ENCODE results near the gene LRRC14B. TPM values are rescaled to one million over a fixed set of nuclear protein-coding genes. Genes with fewer than 3 reads are reported as not detected.

The LRRC14B gene
- total RNA-seq, 6 experiments from 2014 or later, result not detected

GRCh38 chr5:174876-175465 is 16.3 kb upstream of the LRRC14B start:
- intact Hi-C loops (cut with DNase I), result no loop called here
- no peak for ATAC-seq
- 92% methylated on average over 10 of the region's 16 CpGs for WGBS (ENCODE audit: insufficient coverage, low coverage, low lambda C conversion rate, missing lambda C conversion rate)

DNA sequence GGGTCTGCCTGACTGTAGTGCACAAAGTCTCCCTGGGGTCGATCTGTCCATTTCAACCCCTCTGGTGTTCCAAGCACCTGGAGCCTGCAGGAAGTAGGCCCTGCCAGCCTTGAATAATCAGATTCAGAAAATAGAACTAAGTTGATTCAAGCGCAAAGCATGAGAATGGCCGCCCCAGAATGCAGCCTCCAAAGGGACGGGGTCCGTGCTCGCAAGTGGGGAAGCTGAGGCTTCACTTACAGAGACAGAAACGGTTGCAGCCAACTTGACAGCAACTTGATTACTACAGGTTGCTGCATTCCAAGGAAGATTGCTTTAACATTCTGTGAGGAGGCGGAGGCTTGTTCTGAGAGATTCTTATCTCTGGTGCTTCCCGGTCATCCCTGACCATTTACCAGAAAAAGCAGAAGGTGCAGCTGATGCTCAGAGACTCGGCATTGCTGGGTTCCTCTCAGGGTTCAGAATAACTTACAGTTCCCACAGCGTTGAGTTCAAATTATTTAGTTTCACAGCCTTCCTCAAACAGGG is 14.9 kb upstream of the LRRC14B start:
- Histone ChIP-seq H3K4me3 (no peak overlapping the region), H3K36me3 (no peaks in the 10 kb centered on the region), H3K4me1 (no peaks in the 10 kb centered on the region), H3K27me3 (no peaks in the 10 kb centered on the region), H3K27ac (no peak overlapping the region), H3K9me3 (no peaks in the 10 kb centered on the region)
- TF ChIP-seq, protein P1, sequence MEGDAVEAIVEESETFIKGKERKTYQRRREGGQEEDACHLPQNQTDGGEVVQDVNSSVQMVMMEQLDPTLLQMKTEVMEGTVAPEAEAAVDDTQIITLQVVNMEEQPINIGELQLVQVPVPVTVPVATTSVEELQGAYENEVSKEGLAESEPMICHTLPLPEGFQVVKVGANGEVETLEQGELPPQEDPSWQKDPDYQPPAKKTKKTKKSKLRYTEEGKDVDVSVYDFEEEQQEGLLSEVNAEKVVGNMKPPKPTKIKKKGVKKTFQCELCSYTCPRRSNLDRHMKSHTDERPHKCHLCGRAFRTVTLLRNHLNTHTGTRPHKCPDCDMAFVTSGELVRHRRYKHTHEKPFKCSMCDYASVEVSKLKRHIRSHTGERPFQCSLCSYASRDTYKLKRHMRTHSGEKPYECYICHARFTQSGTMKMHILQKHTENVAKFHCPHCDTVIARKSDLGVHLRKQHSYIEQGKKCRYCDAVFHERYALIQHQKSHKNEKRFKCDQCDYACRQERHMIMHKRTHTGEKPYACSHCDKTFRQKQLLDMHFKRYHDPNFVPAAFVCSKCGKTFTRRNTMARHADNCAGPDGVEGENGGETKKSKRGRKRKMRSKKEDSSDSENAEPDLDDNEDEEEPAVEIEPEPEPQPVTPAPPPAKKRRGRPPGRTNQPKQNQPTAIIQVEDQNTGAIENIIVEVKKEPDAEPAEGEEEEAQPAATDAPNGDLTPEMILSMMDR (IDR thresholded peaks at IDR 0.05), result no peak
- intact Hi-C loops (cut with DNase I), result no loop called here
- ATAC-seq (no peak), DNase-seq (no peak)
- 59% methylated on average over 5 of the region's 11 CpGs for WGBS (ENCODE audit: insufficient coverage, low coverage, low lambda C conversion rate, missing lambda C conversion rate)

More at GRCh38 chr5:174876-175465, 16.3 kb upstream of the LRRC14B start:
- H3K27me3 ChIP-seq, result no peaks in the 10 kb centered on the region
- no peaks in the 10 kb centered on the region for H3K36me3 ChIP-seq
- no peak overlapping the region for H3K27ac ChIP-seq
- no peak for TF ChIP-seq POLR2A (IDR thresholded peaks at IDR 0.05)
- TF ChIP-seq, protein P1 (IDR thresholded peaks at IDR 0.05), result no peak
- peak in 2 of 3 donors; percentile 35 to 36 for DNase-seq
- no peaks in the 10 kb centered on the region for H3K9me3 ChIP-seq
- no peaks in the 10 kb centered on the region for H3K4me1 ChIP-seq
- no peak overlapping the region for H3K4me3 ChIP-seq

DNA sequence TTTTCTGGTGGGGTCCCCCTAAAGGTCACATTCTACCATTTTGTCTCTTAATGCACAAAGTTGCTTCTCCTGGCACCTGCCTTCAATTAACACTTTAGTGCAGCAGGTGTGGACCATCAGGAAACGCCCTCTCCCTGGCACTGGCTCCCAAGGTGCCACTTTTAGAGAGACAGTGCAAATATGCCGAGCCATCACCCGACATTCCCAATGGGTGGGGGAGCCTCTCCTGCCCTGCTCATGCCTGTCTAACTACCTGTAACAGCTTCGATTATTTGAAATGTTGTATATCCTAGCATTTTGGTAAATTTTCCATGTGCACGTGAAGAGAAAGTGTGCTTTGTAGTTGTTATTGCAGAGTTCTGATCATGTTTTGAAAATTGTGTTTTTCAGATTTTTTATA is 13.2 kb upstream of the LRRC14B start:
- Histone ChIP-seq H3K9me3 (no peaks in the 10 kb centered on the region), H3K27me3 (no peaks in the 10 kb centered on the region), H3K27ac (no peak overlapping the region), H3K36me3 (no peaks in the 10 kb centered on the region), H3K4me3 (no peak overlapping the region), H3K4me1 (no peaks in the 10 kb centered on the region)
- intact Hi-C loops (cut with DNase I), result no loop called here
- DNase-seq (no peak), ATAC-seq (no peak)
- TF ChIP-seq POLR2A (IDR thresholded peaks at IDR 0.05), result no peak
- TF ChIP-seq, protein P1 (IDR thresholded peaks at IDR 0.05), result no peak
- 67% methylated on average over 5 of the region's 5 CpGs for WGBS (ENCODE audit: insufficient coverage, low coverage, low lambda C conversion rate, missing lambda C conversion rate)

GRCh38 chr5:179401-179800 is 11.9 kb upstream of the LRRC14B start:
- Histone ChIP-seq H3K27ac (no peak overlapping the region), H3K27me3 (no peaks in the 10 kb centered on the region), H3K9me3 (no peaks in the 10 kb centered on the region), H3K36me3 (no peaks in the 10 kb centered on the region), H3K4me3 (no peak overlapping the region), H3K4me1 (no peaks in the 10 kb centered on the region)
- no peak for ATAC-seq
- no peak for DNase-seq
- TF ChIP-seq, protein P1 (IDR thresholded peaks at IDR 0.05), result no peak
- TF ChIP-seq POLR2A (IDR thresholded peaks at IDR 0.05), result no peak
- intact Hi-C loops (cut with DNase I), result no loop called here
- WGBS (ENCODE audit: insufficient coverage, low coverage, low lambda C conversion rate, missing lambda C conversion rate), result 75% methylated on average over 5 of the region's 9 CpGs

Data from right lobe of liver (tissue), 6 donors.